ENCODE results near the gene KIF22. TPM values are rescaled to one million over a fixed set of nuclear protein-coding genes. Genes with fewer than 3 reads are reported as not detected.
"Not testable (repeated sequence)": the region's sequence is repeated elsewhere in the genome, so short reads cannot be mapped to it uniquely, and the experiment has no call there.

Gene KIF22
- total RNA-seq, 1 experiment from 2014 or later: 111 TPM

GRCh38 chr16:29745853-29746345, 44.7 kb upstream of the KIF22 start, which contains the start of gene C16orf54:
TSS of gene C16orf54 (minus strand) at chr16:29745990. CDS start at chr16:29744951, 1,039 bp downstream.
- Histone ChIP-seq H3K27ac (ENCODE audit: low read length) (no peak within 1 kb of the TSS), H3K4me1 (ENCODE audit: control insufficient read depth, insufficient read depth, low read length) (no peaks in the 10 kb centered on the region), H3K36me3 (ENCODE audit: control insufficient read depth, insufficient read depth, low read length) (no peaks in the 10 kb centered on the region), H3K4me3 (ENCODE audit: low read depth in 2 of 2, low read length in 2 of 2) (no peak within 1 kb of the TSS), H3K27me3 (ENCODE audit: control insufficient read depth, insufficient read depth, low read length) (no peaks in the 10 kb centered on the region), H3K9me3 (ENCODE audit: control insufficient read depth, insufficient read depth, low read depth, low read length) (no peaks in the 10 kb centered on the region)
- intact Hi-C loops (cut with micrococcal nuclease; ENCODE audit: unreplicated experiment) (no loop called here), in situ Hi-C loops (cut with HindIII; ENCODE audit: low pct_unique_long_range_greater_than_20kb, low sequenced_read_pairs) (no loop called here)
- CTCF ChIA-PET: no interaction called here
- POLR2A ChIA-PET: no interaction called here
- no TSS peak for BruUV-seq (replicated peaks)
- no peak for DNase-seq (ENCODE audit: low read depth, low spot score)
- no peak for ATAC-seq
- TF ChIP-seq REST (IDR thresholded peaks at IDR 0.05; ENCODE audit: insufficient read depth in 1 of 2, low read depth in 2 of 2, low read length in 1 of 2) (no peak), CTCF (IDR thresholded peaks at IDR 0.05) (no peak), SIN3A (IDR thresholded peaks at IDR 0.05; ENCODE audit: borderline replicate concordance, insufficient read depth, low read depth, low read length) (no peak), POLR2AphosphoS5 (IDR thresholded peaks at IDR 0.05; ENCODE audit: low read depth, low read length) (no peak), TCF7L2 (IDR thresholded peaks at IDR 0.05; ENCODE audit: low read depth, low read length) (no peak)

DNA sequence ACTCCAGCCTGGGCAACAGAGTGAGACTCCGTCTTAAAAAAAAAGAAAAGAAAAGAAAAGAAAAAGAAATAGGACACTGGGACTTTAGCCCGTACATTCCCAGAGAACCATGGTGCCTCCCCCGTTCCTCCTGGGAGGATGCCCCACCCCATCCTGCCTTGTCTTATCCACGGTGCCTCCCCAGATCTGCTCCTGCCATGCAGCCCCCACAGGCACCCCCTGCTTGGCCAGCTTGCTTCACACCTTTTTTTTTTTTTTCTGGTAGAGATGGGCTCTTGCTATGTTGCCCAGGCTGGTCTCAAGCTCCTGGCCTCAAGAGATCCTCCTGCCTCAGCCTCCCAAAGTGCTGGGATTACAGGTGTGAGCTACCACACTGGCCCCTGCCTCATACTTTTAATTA, 44.0 kb upstream of the KIF22 start:
- DNase-seq (ENCODE audit: low read depth, low spot score); H3K36me3 ChIP-seq (ENCODE audit: control insufficient read depth, insufficient read depth, low read length); intact Hi-C loops (cut with micrococcal nuclease; ENCODE audit: unreplicated experiment); H3K9me3 ChIP-seq (ENCODE audit: control insufficient read depth, insufficient read depth, low read depth, low read length); H3K4me1 ChIP-seq (ENCODE audit: control insufficient read depth, insufficient read depth, low read length); H3K27me3 ChIP-seq (ENCODE audit: control insufficient read depth, insufficient read depth, low read length); in situ Hi-C loops (cut with HindIII; ENCODE audit: low pct_unique_long_range_greater_than_20kb, low sequenced_read_pairs); POLR2A ChIA-PET; H3K4me3 ChIP-seq (ENCODE audit: low read depth in 2 of 2, low read length in 2 of 2); BruUV-seq (replicated peaks); ATAC-seq; CTCF ChIA-PET; H3K27ac ChIP-seq (ENCODE audit: low read length): not testable (repeated sequence)

DNA sequence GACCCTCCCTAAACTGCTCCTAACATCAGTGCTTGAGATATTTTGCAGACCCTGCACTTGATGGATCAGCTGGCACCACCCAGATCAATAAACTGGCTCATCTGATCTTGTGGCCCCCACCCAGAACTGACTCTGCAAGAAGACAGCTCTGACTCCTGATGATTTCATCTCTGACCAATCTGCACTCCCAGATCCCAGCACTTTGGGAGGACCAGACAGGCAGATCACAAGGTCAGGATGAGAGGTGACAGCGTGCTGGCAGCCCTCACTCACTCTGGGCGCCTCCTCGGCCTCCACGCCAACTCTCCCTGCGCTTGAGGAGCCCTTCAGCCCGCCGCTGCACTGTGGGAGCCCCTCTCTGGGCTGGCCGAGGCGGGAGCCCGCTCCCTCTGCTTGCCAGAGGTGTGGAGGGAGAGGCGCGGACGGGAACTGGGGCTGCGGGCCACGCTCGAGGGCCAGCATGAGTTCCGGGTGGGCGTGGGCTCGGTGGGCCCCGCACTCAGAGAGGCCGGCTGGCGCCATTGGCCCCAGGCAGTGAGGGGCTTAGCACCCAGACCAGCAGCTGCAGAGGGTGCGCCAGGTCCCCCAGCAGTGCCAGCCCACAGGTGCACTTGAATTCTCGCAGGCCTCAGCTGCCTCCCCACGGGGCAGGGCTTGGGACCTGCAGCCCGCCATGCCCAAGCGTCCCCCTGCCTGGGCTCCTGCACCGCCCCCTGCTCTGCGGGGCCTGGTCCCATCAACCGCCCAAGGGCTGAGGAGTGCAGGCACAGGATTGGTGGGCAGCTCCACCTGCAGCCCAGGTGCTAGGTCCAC, 42.4 kb upstream of the KIF22 start:
- H3K27ac ChIP-seq (ENCODE audit: low read length): no peak overlapping the region
- H3K27me3 ChIP-seq (ENCODE audit: control insufficient read depth, insufficient read depth, low read length): no peaks in the 10 kb centered on the region
- no peaks in the 10 kb centered on the region for H3K9me3 ChIP-seq (ENCODE audit: control insufficient read depth, insufficient read depth, low read depth, low read length)
- TF ChIP-seq TCF7L2 (IDR thresholded peaks at IDR 0.05; ENCODE audit: low read depth, low read length) (no peak), CTCF (IDR thresholded peaks at IDR 0.05) (no peak), POLR2AphosphoS5 (IDR thresholded peaks at IDR 0.05; ENCODE audit: low read depth, low read length) (no peak), SIN3A (IDR thresholded peaks at IDR 0.05; ENCODE audit: borderline replicate concordance, insufficient read depth, low read depth, low read length) (no peak), REST (IDR thresholded peaks at IDR 0.05; ENCODE audit: insufficient read depth in 1 of 2, low read depth in 2 of 2, low read length in 1 of 2) (no peak)
- BruUV-seq (replicated peaks): no TSS peak
- POLR2A ChIA-PET: no interaction called here
- intact Hi-C loops (cut with micrococcal nuclease; ENCODE audit: unreplicated experiment) (no loop called here), in situ Hi-C loops (cut with HindIII; ENCODE audit: low pct_unique_long_range_greater_than_20kb, low sequenced_read_pairs) (no loop called here)
- H3K4me3 ChIP-seq (ENCODE audit: low read depth in 2 of 2, low read length in 2 of 2): no peak overlapping the region
- H3K4me1 ChIP-seq (ENCODE audit: control insufficient read depth, insufficient read depth, low read length): no peaks in the 10 kb centered on the region
- CTCF ChIA-PET: no interaction called here
- DNase-seq (ENCODE audit: low read depth, low spot score) (no peak), ATAC-seq (no peak)
- no peaks in the 10 kb centered on the region for H3K36me3 ChIP-seq (ENCODE audit: control insufficient read depth, insufficient read depth, low read length)
